CD8-positive, alpha-beta memory T cell (primary cell): ENCODE results near the gene SNAPC4. TPM values are rescaled to one million over a fixed set of nuclear protein-coding genes. Genes with fewer than 3 reads are reported as not detected.

Source experiments
- CTCF ChIA-PET: fragments of 350-600 bp; sonication (Branson Sonifier 250); formaldehyde crosslinking; loops from one replicate; lab custom pipeline; 2021; ENCODE audit warnings: antibody characterized with exemption; lab: Charles Lee
- POLR2A ChIA-PET: fragments of 350-600 bp; sonication (Branson Sonifier 250); formaldehyde crosslinking; loops from one replicate; lab custom pipeline; 2021; ENCODE audit warnings: antibody characterized with exemption; lab: Charles Lee
- DNase-seq, 5 donors: peaks; one replicate each; pipeline versions ENCODE4 v3.0.0 to v3.0.0-alpha.2; 2020 to 2022; ENCODE audit warnings: mixed read lengths in 1 of 5
- H3K27ac ChIP-seq: one replicate; pipeline ENCODE4 v1.7.0; 2013; ENCODE audit warnings: low read depth, mild to moderate bottlenecking, low read length, moderate library complexity
- H3K27me3 ChIP-seq: 2 replicates; pipeline ENCODE4 v1.7.0; 2013; ENCODE audit warnings: low read length, mild to moderate bottlenecking; ENCODE audit not compliant: insufficient read depth, poor library complexity, severe bottlenecking
- H3K36me3 ChIP-seq: 2 replicates; pipeline ENCODE4 v1.7.0; 2013; ENCODE audit warnings: mild to moderate bottlenecking, low read length, moderate library complexity; ENCODE audit not compliant: insufficient read depth
- H3K4me1 ChIP-seq: 2 replicates; pipeline ENCODE4 v1.7.0; 2013; ENCODE audit warnings: mild to moderate bottlenecking, low read length, moderate library complexity; ENCODE audit not compliant: insufficient read depth
- H3K4me3 ChIP-seq: 2 replicates; pipeline ENCODE4 v1.7.0; 2013; ENCODE audit warnings: mild to moderate bottlenecking, low read length
- H3K9me3 ChIP-seq: 2 replicates; pipeline ENCODE4 v1.7.0; 2013; ENCODE audit warnings: mild to moderate bottlenecking, low read length
- H3K27ac Mint-ChIP-seq, 8 donors: one replicate each; pipeline ENCODE4 v1.8.0; 2020 to 2021; ENCODE audit warnings: mixed read lengths in 8 of 8, mild to moderate bottlenecking in 6 of 8, inconsistent platforms in 3 of 8, moderate library complexity in 3 of 8
- H3K27me3 Mint-ChIP-seq, 2 donors: one replicate each; pipeline ENCODE4 v1.8.0; 2020 to 2021; ENCODE audit warnings: mixed read lengths in 2 of 2, mild to moderate bottlenecking in 1 of 2, moderate library complexity in 1 of 2
- H3K36me3 Mint-ChIP-seq, 3 donors: one replicate each; pipeline ENCODE4 v1.8.0; 2020 to 2021; ENCODE audit warnings: mixed read lengths in 3 of 3, inconsistent platforms in 1 of 3, mild to moderate bottlenecking in 1 of 3
- H3K4me1 Mint-ChIP-seq, 3 donors: one replicate each; pipeline ENCODE4 v1.8.0; 2020 to 2021; ENCODE audit warnings: mixed read lengths in 3 of 3, inconsistent platforms in 1 of 3, mild to moderate bottlenecking in 1 of 3
- H3K4me3 Mint-ChIP-seq, 7 donors: one replicate each; pipeline ENCODE4 v1.8.0; 2020 to 2021; ENCODE audit warnings: mixed read lengths in 7 of 7, mild to moderate bottlenecking in 6 of 7, moderate library complexity in 4 of 7, inconsistent platforms in 2 of 7
- H3K9me3 Mint-ChIP-seq, 5 donors: one replicate each; pipeline ENCODE4 v1.8.0; 2020 to 2022; ENCODE audit warnings: mixed read lengths in 5 of 5, mild to moderate bottlenecking in 3 of 5, moderate library complexity in 2 of 5, inconsistent platforms in 1 of 5
- polyA plus RNA-seq: library from polyadenylated mRNA; unstranded; fragments of 300-500 nt; fragmentation: Illumina TruSeq; gene quantifications from one replicate; pipeline ENCODE4 v1.2.3, GENCODE V29; 2021
- total RNA-seq, 2 experiments: library from RNA; stranded (reverse); gene quantifications; one replicate each; pipeline ENCODE4 v1.2.3, GENCODE V29; 2021

Gene SNAPC4
- total and polyA plus RNA-seq, 3 experiments from 2014 or later: 2.6 to 23.6 (median 22.1) TPM

- peak; percentile 85 to 91 (median 89) for DNase-seq
- ChIA-PET POLR2A (interaction anchor here (0.6 to 1.7 kb wide), 7 partner anchors 22 to 825 kb away, joined by 3 to 8 read pairs (median 4); partner anchors contain the start of gene CAMSAP1), CTCF (interaction anchor here (0.8 to 1.6 kb wide), 14 partner anchors 15 to 364 kb away, joined by 3 to 6 read pairs (median 3); no protein-coding TSS in a partner anchor)
- Histone ChIP-seq H3K27me3 (no peaks in the 10 kb centered on the region), H3K9me3 (no peaks in the 10 kb centered on the region), H3K4me1 (peaks cover 5% of the 10 kb centered on the region), H3K4me3 (peak within 1 kb of the TSS; percentile 61), H3K27ac (peak within 1 kb of the TSS; percentile 31), H3K36me3 (no peaks in the 10 kb centered on the region)
- peak within 1 kb of the TSS; percentile 83 to 96 (median 88) for H3K4me3 Mint-ChIP-seq
- peaks cover 0 to 20% (median 0%) of the 10 kb centered on the region in 3 donors for H3K36me3 Mint-ChIP-seq
- H3K4me1 Mint-ChIP-seq: peaks cover 0 to 7% (median 0%) of the 10 kb centered on the region in 3 donors
- peak within 1 kb of the TSS; percentile 46 to 86 (median 80) for H3K27ac Mint-ChIP-seq
- no peaks in the 10 kb centered on the region for H3K27me3 Mint-ChIP-seq
- no peaks in the 10 kb centered on the region for H3K9me3 Mint-ChIP-seq
Observed at GRCh38 chr9:136363106-136363948, 36.6 kb downstream of the SNAPC4 start, which contains the start of gene DNLZ. DNLZ (minus strand) TSS chr9:136363744; CDS start chr9:136363714, 30 bp downstream.

GRCh38 chr9:136362450-136362784, 37.6 kb downstream of the SNAPC4 start:
- H3K27ac ChIP-seq: no peak overlapping the region
- POLR2A ChIA-PET: interaction anchor here (0.6 to 1.7 kb wide), 5 partner anchors 23 to 365 kb away, joined by 3 to 8 read pairs (median 5); no protein-coding TSS in a partner anchor
- peak overlapping the region in 5 of 8 donors; percentile 21 to 85 (median 64) for H3K27ac Mint-ChIP-seq
- H3K4me3 ChIP-seq: no peak overlapping the region
- peak overlapping the region; percentile 50 to 96 (median 88) for H3K4me3 Mint-ChIP-seq
- peaks cover 0 to 7% (median 0%) of the 10 kb centered on the region in 3 donors for H3K4me1 Mint-ChIP-seq
- H3K27me3 Mint-ChIP-seq: no peaks in the 10 kb centered on the region
- H3K9me3 ChIP-seq: no peaks in the 10 kb centered on the region
- H3K9me3 Mint-ChIP-seq: no peaks in the 10 kb centered on the region
- peaks cover 0 to 20% (median 0%) of the 10 kb centered on the region in 3 donors for H3K36me3 Mint-ChIP-seq
- H3K4me1 ChIP-seq: peaks cover 5% of the 10 kb centered on the region
- no peaks in the 10 kb centered on the region for H3K27me3 ChIP-seq
- H3K36me3 ChIP-seq: no peaks in the 10 kb centered on the region
- CTCF ChIA-PET: interaction anchor here (0.8 to 1.6 kb wide), 7 partner anchors 20 to 83 kb away, joined by 3 to 6 read pairs (median 3); no protein-coding TSS in a partner anchor
- no peak for DNase-seq

- ChIA-PET POLR2A (interaction anchor here (1.7 kb wide), 1 partner anchor 94 kb away, joined by 5 read pairs; no protein-coding TSS in a partner anchor), CTCF (interaction anchor here (1.2 kb wide), 1 partner anchor 24 kb away, joined by 3 read pairs; no protein-coding TSS in a partner anchor)
- Histone ChIP-seq H3K36me3 (no peaks in the 10 kb centered on the region), H3K4me1 (peaks cover 5% of the 10 kb centered on the region), H3K4me3 (no peak overlapping the region), H3K27ac (no peak overlapping the region), H3K27me3 (no peaks in the 10 kb centered on the region), H3K9me3 (no peaks in the 10 kb centered on the region)
- Mint-ChIP-seq H3K9me3 (no peaks in the 10 kb centered on the region), H3K27me3 (no peaks in the 10 kb centered on the region), H3K4me1 (peaks cover 0 to 7% (median 0%) of the 10 kb centered on the region in 3 donors), H3K36me3 (peaks cover 0 to 20% (median 0%) of the 10 kb centered on the region in 3 donors), H3K4me3 (peak overlapping the region; percentile 28 to 92 (median 50)), H3K27ac (peak overlapping the region in 2 of 8 donors; percentile 46 to 64)
- DNase-seq: no peak
Observed at GRCh38 chr9:136361754-136362449, 38.1 kb downstream of the SNAPC4 start.

GRCh38 chr9:136361047-136361753, 38.8 kb downstream of the SNAPC4 start:
- ChIA-PET CTCF (interaction anchor here (1.2 kb wide), 1 partner anchor 24 kb away, joined by 3 read pairs; no protein-coding TSS in a partner anchor), POLR2A (no interaction called here)
- H3K27ac ChIP-seq: no peak overlapping the region
- no peaks in the 10 kb centered on the region for H3K9me3 ChIP-seq
- no peaks in the 10 kb centered on the region for H3K36me3 ChIP-seq
- DNase-seq: no peak
- H3K4me1 Mint-ChIP-seq: peaks cover 0 to 7% (median 0%) of the 10 kb centered on the region in 3 donors
- no peaks in the 10 kb centered on the region for H3K27me3 ChIP-seq
- no peak overlapping the region for H3K4me3 ChIP-seq
- peak overlapping the region in 2 of 7 donors; percentile 29 to 48 for H3K4me3 Mint-ChIP-seq
- H3K27me3 Mint-ChIP-seq: no peaks in the 10 kb centered on the region
- no peaks in the 10 kb centered on the region for H3K9me3 Mint-ChIP-seq
- H3K36me3 Mint-ChIP-seq: peaks cover 0 to 20% (median 0%) of the 10 kb centered on the region in 3 donors
- H3K27ac Mint-ChIP-seq: no peak overlapping the region
- H3K4me1 ChIP-seq: peaks cover 5% of the 10 kb centered on the region

GRCh38 chr9:136359774-136360718, 39.9 kb downstream of the SNAPC4 start:
- no peak overlapping the region for H3K27ac Mint-ChIP-seq
- CTCF ChIA-PET: no interaction called here
- H3K4me3 Mint-ChIP-seq: no peak overlapping the region

GRCh38 chr9:136358888-136359287, 41.1 kb downstream of the SNAPC4 start:
- H3K9me3 Mint-ChIP-seq: no peaks in the 10 kb centered on the region
- Histone ChIP-seq H3K27me3 (no peaks in the 10 kb centered on the region), H3K4me3 (no peak overlapping the region), H3K36me3 (no peaks in the 10 kb centered on the region), H3K9me3 (no peaks in the 10 kb centered on the region), H3K4me1 (peaks cover 2% of the 10 kb centered on the region), H3K27ac (no peak overlapping the region)
- H3K27ac Mint-ChIP-seq: no peak overlapping the region
- peaks cover 0 to 20% (median 0%) of the 10 kb centered on the region in 3 donors for H3K36me3 Mint-ChIP-seq
- no peak for DNase-seq
- H3K4me3 Mint-ChIP-seq: no peak overlapping the region
- no peaks in the 10 kb centered on the region for H3K27me3 Mint-ChIP-seq
- ChIA-PET POLR2A (no interaction called here), CTCF (no interaction called here)
- peaks cover 0 to 7% (median 0%) of the 10 kb centered on the region in 3 donors for H3K4me1 Mint-ChIP-seq

More at GRCh38 chr9:136359774-136360718, 39.9 kb downstream of the SNAPC4 start:
- Histone ChIP-seq H3K27ac (no peak overlapping the region), H3K36me3 (no peaks in the 10 kb centered on the region), H3K27me3 (no peaks in the 10 kb centered on the region), H3K4me1 (peaks cover 5% of the 10 kb centered on the region), H3K9me3 (no peaks in the 10 kb centered on the region), H3K4me3 (no peak overlapping the region)
- H3K27me3 Mint-ChIP-seq: no peaks in the 10 kb centered on the region
- H3K36me3 Mint-ChIP-seq: peaks cover 0 to 20% (median 0%) of the 10 kb centered on the region in 3 donors
- H3K9me3 Mint-ChIP-seq: no peaks in the 10 kb centered on the region
- no peak for DNase-seq
- peaks cover 0 to 7% (median 0%) of the 10 kb centered on the region in 3 donors for H3K4me1 Mint-ChIP-seq
- POLR2A ChIA-PET: no interaction called here
